ENCODE results near the gene WDR93.
"Not testable (repeated sequence)": the region's sequence is repeated elsewhere in the genome, so short reads cannot be mapped to it uniquely, and the experiment has no call there.

Gene WDR93

DNA sequence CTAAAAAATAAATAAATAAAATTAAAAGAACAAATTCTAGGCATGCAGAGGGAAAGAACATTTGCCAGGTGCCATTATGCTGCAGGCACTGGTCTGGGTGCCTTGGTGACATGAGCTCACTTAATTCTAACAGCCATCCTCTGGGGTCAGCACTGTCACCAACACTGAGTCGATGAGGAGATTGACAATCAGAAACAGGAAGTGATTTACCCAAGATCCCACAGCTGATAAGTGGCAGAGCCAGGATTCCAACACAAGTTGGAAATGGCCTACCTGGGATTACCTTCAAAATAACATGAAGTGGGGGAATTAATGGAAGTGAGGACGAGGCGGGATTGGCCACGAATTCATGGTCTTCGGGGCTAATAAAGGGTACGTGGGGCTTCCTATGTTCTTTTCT, 15.0 kb upstream of the WDR93 start:
- TF ChIP-seq SUZ12 (IDR thresholded peaks at IDR 0.05; ENCODE audit: extremely low read depth, insufficient read depth, insufficient read length) = no peak
- no peak for TF ChIP-seq ZNF274 (IDR thresholded peaks at IDR 0.05; ENCODE audit: low read depth, low read length)
- no peak for TF ChIP-seq YY1 (IDR thresholded peaks at IDR 0.05; ENCODE audit: insufficient read depth, insufficient read length)
- Histone ChIP-seq H3K36me3 (ENCODE audit: insufficient read depth, insufficient read length, low read length) (no peaks in the 10 kb centered on the region), H3K9me3 (ENCODE audit: insufficient read depth, low read length) (no peaks in the 10 kb centered on the region), H3K9ac (ENCODE audit: insufficient read length, low read depth) (no peak overlapping the region), H3K4me3 (ENCODE audit: insufficient read length, low read depth) (no peak overlapping the region), H3K4me1 (ENCODE audit: insufficient read depth, insufficient read length) (no peaks in the 10 kb centered on the region), H3K27me3 (ENCODE audit: insufficient read depth, insufficient read length) (no peaks in the 10 kb centered on the region)
- no peak for DNase-seq (ENCODE audit: low read depth, low spot score)

DNA sequence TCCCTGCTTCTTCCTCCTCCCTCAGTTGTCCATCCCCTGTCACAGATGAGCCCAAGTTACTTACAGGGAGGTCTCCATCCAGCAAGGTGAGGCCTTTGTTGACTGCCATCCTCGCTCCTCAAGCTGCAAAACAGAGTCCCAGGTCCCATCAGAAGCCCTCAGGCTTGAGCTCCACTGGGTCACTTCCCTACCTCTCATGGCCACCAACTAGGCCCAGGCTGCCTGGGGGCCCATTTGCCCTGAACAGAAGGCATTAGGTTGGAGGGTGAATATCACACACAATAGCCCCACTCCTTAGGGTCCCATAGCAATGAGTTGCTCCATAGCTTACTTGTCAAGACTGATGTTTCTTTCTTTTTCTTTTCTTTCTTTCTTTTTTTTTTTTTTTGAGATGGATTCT, 13.2 kb upstream of the WDR93 start:
- Histone ChIP-seq H3K27me3 (ENCODE audit: insufficient read depth, insufficient read length) (no peaks in the 10 kb centered on the region), H3K4me1 (ENCODE audit: insufficient read depth, insufficient read length) (no peaks in the 10 kb centered on the region), H3K36me3 (ENCODE audit: insufficient read depth, insufficient read length, low read length) (no peaks in the 10 kb centered on the region), H3K4me3 (ENCODE audit: insufficient read length, low read depth) (no peak overlapping the region), H3K9ac (ENCODE audit: insufficient read length, low read depth) (no peak overlapping the region), H3K9me3 (ENCODE audit: insufficient read depth, low read length) (no peaks in the 10 kb centered on the region)
- no peak for DNase-seq (ENCODE audit: low read depth, low spot score)
- TF ChIP-seq YY1 (IDR thresholded peaks at IDR 0.05; ENCODE audit: insufficient read depth, insufficient read length) (no peak), ZNF274 (IDR thresholded peaks at IDR 0.05; ENCODE audit: low read depth, low read length) (no peak), SUZ12 (IDR thresholded peaks at IDR 0.05; ENCODE audit: extremely low read depth, insufficient read depth, insufficient read length) (no peak)

GRCh38 chr15:89679212-89679611, 11.4 kb upstream of the WDR93 start, which contains the start of gene PLIN1:
PLIN1 (minus strand) TSS chr15:89679367; CDS start chr15:89677489, 1,878 bp downstream.
- Histone ChIP-seq H3K9me3 (ENCODE audit: insufficient read depth, low read length) (no peaks in the 10 kb centered on the region), H3K4me3 (ENCODE audit: insufficient read length, low read depth) (no peak within 1 kb of the TSS), H3K4me1 (ENCODE audit: insufficient read depth, insufficient read length) (no peaks in the 10 kb centered on the region), H3K27me3 (ENCODE audit: insufficient read depth, insufficient read length) (no peaks in the 10 kb centered on the region), H3K36me3 (ENCODE audit: insufficient read depth, insufficient read length, low read length) (no peaks in the 10 kb centered on the region), H3K9ac (ENCODE audit: insufficient read length, low read depth) (no peak within 1 kb of the TSS)
- TF ChIP-seq YY1 (IDR thresholded peaks at IDR 0.05; ENCODE audit: insufficient read depth, insufficient read length) (no peak), ZNF274 (IDR thresholded peaks at IDR 0.05; ENCODE audit: low read depth, low read length) (no peak), SUZ12 (IDR thresholded peaks at IDR 0.05; ENCODE audit: extremely low read depth, insufficient read depth, insufficient read length) (no peak)
- DNase-seq (ENCODE audit: low read depth, low spot score) = no peak

DNA sequence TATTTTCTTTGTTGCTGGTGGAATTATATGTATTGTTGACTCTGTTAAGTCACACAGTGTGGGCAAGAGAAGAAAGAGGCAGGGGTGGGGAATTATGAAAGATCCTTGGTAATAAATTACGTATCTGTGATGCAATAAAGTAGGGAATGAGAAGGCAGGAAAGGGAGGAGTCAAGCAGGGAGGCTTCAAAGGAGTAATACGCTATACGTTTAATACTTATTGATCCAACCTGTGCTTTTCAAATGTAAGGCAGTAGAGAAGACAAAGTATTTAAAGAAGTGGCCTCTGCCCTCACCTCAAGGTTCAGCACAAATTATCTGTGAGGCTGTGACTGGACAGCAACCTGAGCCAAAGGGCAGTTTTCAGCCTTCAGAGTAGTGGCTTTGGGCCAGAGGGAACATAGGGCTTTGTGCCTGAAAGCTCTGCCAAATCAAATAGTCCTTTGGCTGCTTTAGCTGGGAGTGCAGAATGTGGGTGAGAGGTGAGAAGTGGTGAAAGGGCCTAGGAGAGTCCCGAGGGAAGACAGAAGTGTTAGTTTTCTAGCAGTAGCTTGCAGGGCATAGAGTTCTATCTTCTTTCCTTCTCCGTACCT, 10.2 kb upstream of the WDR93 start:
- Histone ChIP-seq H3K27me3 (ENCODE audit: insufficient read depth, insufficient read length) (no peaks in the 10 kb centered on the region), H3K4me1 (ENCODE audit: insufficient read depth, insufficient read length) (no peaks in the 10 kb centered on the region), H3K36me3 (ENCODE audit: insufficient read depth, insufficient read length, low read length) (no peaks in the 10 kb centered on the region), H3K9ac (ENCODE audit: insufficient read length, low read depth) (no peak overlapping the region), H3K9me3 (ENCODE audit: insufficient read depth, low read length) (no peaks in the 10 kb centered on the region), H3K4me3 (ENCODE audit: insufficient read length, low read depth) (no peak overlapping the region)
- no peak for TF ChIP-seq YY1 (IDR thresholded peaks at IDR 0.05; ENCODE audit: insufficient read depth, insufficient read length)
- TF ChIP-seq SUZ12 (IDR thresholded peaks at IDR 0.05; ENCODE audit: extremely low read depth, insufficient read depth, insufficient read length) = no peak
- no peak for TF ChIP-seq ZNF274 (IDR thresholded peaks at IDR 0.05; ENCODE audit: low read depth, low read length)
- no peak for DNase-seq (ENCODE audit: low read depth, low spot score)

DNA sequence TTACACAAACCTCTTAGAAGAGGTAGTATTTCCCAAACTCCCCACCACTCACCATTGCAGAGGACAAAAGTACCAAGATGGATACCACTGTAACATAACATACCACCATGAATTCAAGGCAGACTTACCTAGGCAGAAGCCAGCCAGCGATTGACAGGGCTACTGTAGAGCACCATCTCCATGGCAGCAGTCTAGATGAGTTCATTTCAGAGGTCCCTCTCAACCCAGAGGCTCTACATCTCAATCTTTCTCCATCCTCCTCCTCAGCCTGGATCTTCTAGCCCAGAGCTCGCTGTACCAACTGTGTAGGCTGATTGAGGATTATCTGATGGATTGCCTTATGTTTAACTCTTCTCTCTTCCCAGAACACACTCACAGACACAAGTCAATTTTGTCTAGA, 9.5 kb upstream of the WDR93 start:
- Histone ChIP-seq H3K4me3 (ENCODE audit: insufficient read length, low read depth) (no peak overlapping the region), H3K36me3 (ENCODE audit: insufficient read depth, insufficient read length, low read length) (no peaks in the 10 kb centered on the region)

GRCh38 chr15:89685995-89686394, 4.6 kb upstream of the WDR93 start:
- TF ChIP-seq ZNF274 (IDR thresholded peaks at IDR 0.05; ENCODE audit: low read depth, low read length) (no peak), SUZ12 (IDR thresholded peaks at IDR 0.05; ENCODE audit: extremely low read depth, insufficient read depth, insufficient read length) (no peak), YY1 (IDR thresholded peaks at IDR 0.05; ENCODE audit: insufficient read depth, insufficient read length) (no peak)
- H3K27me3 ChIP-seq (ENCODE audit: insufficient read depth, insufficient read length) = peaks cover 14% of the 10 kb centered on the region
- H3K36me3 ChIP-seq (ENCODE audit: insufficient read depth, insufficient read length, low read length) = no peaks in the 10 kb centered on the region
- H3K9me3 ChIP-seq (ENCODE audit: insufficient read depth, low read length) = no peaks in the 10 kb centered on the region
- H3K4me1 ChIP-seq (ENCODE audit: insufficient read depth, insufficient read length) = no peaks in the 10 kb centered on the region
- no peak overlapping the region for H3K9ac ChIP-seq (ENCODE audit: insufficient read length, low read depth)
- DNase-seq (ENCODE audit: low read depth, low spot score) = no peak
- H3K4me3 ChIP-seq (ENCODE audit: insufficient read length, low read depth) = no peak overlapping the region

More for the DNA sequence above, 9.5 kb upstream of the WDR93 start:
- Histone ChIP-seq H3K27me3 (ENCODE audit: insufficient read depth, insufficient read length) (no peaks in the 10 kb centered on the region), H3K9me3 (ENCODE audit: insufficient read depth, low read length) (no peaks in the 10 kb centered on the region), H3K9ac (ENCODE audit: insufficient read length, low read depth) (no peak overlapping the region), H3K4me1 (ENCODE audit: insufficient read depth, insufficient read length) (no peaks in the 10 kb centered on the region)
- DNase-seq (ENCODE audit: low read depth, low spot score) = no peak
- TF ChIP-seq SUZ12 (IDR thresholded peaks at IDR 0.05; ENCODE audit: extremely low read depth, insufficient read depth, insufficient read length) = no peak
- no peak for TF ChIP-seq ZNF274 (IDR thresholded peaks at IDR 0.05; ENCODE audit: low read depth, low read length)
- TF ChIP-seq YY1 (IDR thresholded peaks at IDR 0.05; ENCODE audit: insufficient read depth, insufficient read length) = no peak

GRCh38 chr15:89686522-89686921, 4.1 kb upstream of the WDR93 start:
- Histone ChIP-seq H3K27me3 (ENCODE audit: insufficient read depth, insufficient read length) (peaks cover 14% of the 10 kb centered on the region), H3K9me3 (ENCODE audit: insufficient read depth, low read length) (no peaks in the 10 kb centered on the region), H3K4me3 (ENCODE audit: insufficient read length, low read depth) (no peak overlapping the region), H3K4me1 (ENCODE audit: insufficient read depth, insufficient read length) (no peaks in the 10 kb centered on the region), H3K9ac (ENCODE audit: insufficient read length, low read depth) (no peak overlapping the region), H3K36me3 (ENCODE audit: insufficient read depth, insufficient read length, low read length) (no peaks in the 10 kb centered on the region)
- TF ChIP-seq SUZ12 (IDR thresholded peaks at IDR 0.05; ENCODE audit: extremely low read depth, insufficient read depth, insufficient read length) (no peak), YY1 (IDR thresholded peaks at IDR 0.05; ENCODE audit: insufficient read depth, insufficient read length) (no peak), ZNF274 (IDR thresholded peaks at IDR 0.05; ENCODE audit: low read depth, low read length) (no peak)
- DNase-seq (ENCODE audit: low read depth, low spot score) = no peak

GRCh38 chr15:89689930-89690275, 708 bp upstream of the WDR93 start:
- Histone ChIP-seq H3K9ac (ENCODE audit: insufficient read length, low read depth) (peak overlapping the region; percentile 73), H3K27me3 (ENCODE audit: insufficient read depth, insufficient read length) (peaks cover 18% of the 10 kb centered on the region), H3K4me3 (ENCODE audit: insufficient read length, low read depth) (peak overlapping the region; percentile 80)
- H3K9me3 ChIP-seq (ENCODE audit: insufficient read depth, low read length); DNase-seq (ENCODE audit: low read depth, low spot score); H3K36me3 ChIP-seq (ENCODE audit: insufficient read depth, insufficient read length, low read length); H3K4me1 ChIP-seq (ENCODE audit: insufficient read depth, insufficient read length): not testable (repeated sequence)

Data from NT2/D1 (cell line).